Ovary (tissue), 9 donors: ENCODE results near the gene TM7SF3. TPM values are rescaled to one million over a fixed set of nuclear protein-coding genes. Genes with fewer than 3 reads are reported as not detected.

Source experiments
- DNase-seq, 5 donors: peaks; one replicate each; pipeline ENCODE4 v3.0.0-alpha.2; 2019 to 2020
- H3K27ac ChIP-seq, 2 donors: fragments of 200-600 bp; one replicate each; pipeline versions ENCODE4 v1.5.1 to v1.8.0; 2019 to 2022
- H3K27me3 ChIP-seq: fragments of 200-600 bp; one replicate; pipeline ENCODE4 v1.8.0; 2022
- H3K36me3 ChIP-seq: fragments of 200-600 bp; sonication (generic); one replicate; pipeline ENCODE4 v1.5.1; 2019
- H3K4me1 ChIP-seq: one replicate; pipeline ENCODE4 v1.8.1; 2013; ENCODE audit warnings: mild to moderate bottlenecking, moderate library complexity; ENCODE audit not compliant: insufficient read depth
- H3K4me3 ChIP-seq: fragments of 200-600 bp; sonication (generic); one replicate; pipeline ENCODE4 v1.5.1; 2017
- H3K9me3 ChIP-seq, 2 donors: fragments of 200-600 bp in 1 of 2; sonication (generic) in 1 of 2; one replicate each; pipeline versions ENCODE4 v1.5.1 to v1.8.1; 2013 to 2019; ENCODE audit warnings: mild to moderate bottlenecking in 1 of 2, moderate library complexity in 1 of 2
- EP300 ChIP-seq: sonication (generic); formaldehyde crosslinking; IDR thresholded peaks from one replicate; pipeline ENCODE4 v1.6.1; 2017; ENCODE audit warnings: antibody characterized with exemption
- POLR2A ChIP-seq: fragments of 450-650 bp; IDR thresholded peaks from one replicate; pipeline ENCODE4 v1.6.1; 2017; ENCODE audit warnings: antibody characterized with exemption, mild to moderate bottlenecking, moderate library complexity
- WGBS, 3 donors: extraction: QIAGEN DNeasy Blood & Tissue Kit in 1 of 3; methylation state at CpG; one replicate each; pipeline versions ENCODE4 v1.1.5 to v1.1.7; 2013 to 2017; 5-methylcytosine and 5-hydroxymethylcytosine counted together
- intact Hi-C, 4 donors: fragments of 100-400 bp; cut with DNase I; formaldehyde crosslinking; loops; one replicate each; pipeline versions ENCODE4 v1.11.0 to v1.15.1; 2022 to 2023
- polyA plus RNA-seq, 2 donors: library from polyadenylated mRNA; stranded (reverse); fragments of 200-250 nt in 1 of 2; fragments of 350-450 nt in 1 of 2; fragmentation: Illumina TruSeq in 1 of 2; extraction: RNeasy Lipid Tissue Mini Kit (QIAGEN cat#74804) in 1 of 2; gene quantifications; one replicate each; pipeline ENCODE4 v1.2.3, GENCODE V29; 2013 to 2014
- total RNA-seq, 7 donors: library from RNA; depleted of rRNA in 2 of 7; stranded (reverse); fragments of >200 nt in 2 of 7; fragmentation: NEBNext Ultra II Directional in 3 of 7; extraction: Animal tissue kit (Norgen Biotek cat#: 25700) in 3 of 7; gene quantifications; one replicate each; pipeline versions ENCODE4 v1.1.0 to v1.2.4, GENCODE V29; 2016 to 2023
- TF ChIP-seq, protein P1 (sequence below), 3 donors: fragments of 450-650 bp in 2 of 3; fragments of 200-600 bp in 1 of 3; IDR thresholded peaks; one replicate each; pipeline versions ENCODE4 v1.5.1 to v1.8.0; 2016 to 2022; ENCODE audit warnings: antibody characterized with exemption in 3 of 3, mild to moderate bottlenecking in 1 of 3
- donor health status: DM: no; HTN: no; CAD: no; lungs with moderate emphysema.
- donor health status: DM: no; HTN: no; CAD: no.
- donor health status: Bipolar disorder and iron deficiency.
- donor health status: DM: yes; HTN: yes; CAD: no.
- donor health status: DM: no; HTN: no; CAD: no.
- donor health status: DM: yes; HTN: yes; CAD: no.

Gene TM7SF3
- total and polyA plus RNA-seq, 9 donors = 35.2 to 117 (median 44.2) TPM

DNA sequence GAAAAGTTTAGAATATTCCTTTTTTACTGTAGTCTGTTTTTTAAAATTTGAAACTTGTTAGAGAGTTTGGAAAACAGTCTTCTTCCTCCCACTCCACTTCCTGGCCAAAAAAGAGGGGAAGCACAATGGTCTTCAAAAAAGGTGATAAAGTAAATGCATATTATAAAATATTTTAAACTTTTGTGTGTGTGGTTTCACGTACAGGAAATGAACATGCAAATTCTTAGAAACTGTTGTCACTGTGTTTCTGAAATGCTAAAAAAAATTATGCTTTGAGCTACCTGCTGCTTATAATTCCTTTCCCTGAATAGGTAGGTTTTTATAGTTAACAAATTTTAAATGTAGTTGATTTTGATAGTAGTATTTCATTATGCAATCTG, 73.0 kb downstream of the TM7SF3 start:
- TF ChIP-seq EP300 = no peak
- TF ChIP-seq POLR2A = no peak
- TF ChIP-seq, protein P1, sequence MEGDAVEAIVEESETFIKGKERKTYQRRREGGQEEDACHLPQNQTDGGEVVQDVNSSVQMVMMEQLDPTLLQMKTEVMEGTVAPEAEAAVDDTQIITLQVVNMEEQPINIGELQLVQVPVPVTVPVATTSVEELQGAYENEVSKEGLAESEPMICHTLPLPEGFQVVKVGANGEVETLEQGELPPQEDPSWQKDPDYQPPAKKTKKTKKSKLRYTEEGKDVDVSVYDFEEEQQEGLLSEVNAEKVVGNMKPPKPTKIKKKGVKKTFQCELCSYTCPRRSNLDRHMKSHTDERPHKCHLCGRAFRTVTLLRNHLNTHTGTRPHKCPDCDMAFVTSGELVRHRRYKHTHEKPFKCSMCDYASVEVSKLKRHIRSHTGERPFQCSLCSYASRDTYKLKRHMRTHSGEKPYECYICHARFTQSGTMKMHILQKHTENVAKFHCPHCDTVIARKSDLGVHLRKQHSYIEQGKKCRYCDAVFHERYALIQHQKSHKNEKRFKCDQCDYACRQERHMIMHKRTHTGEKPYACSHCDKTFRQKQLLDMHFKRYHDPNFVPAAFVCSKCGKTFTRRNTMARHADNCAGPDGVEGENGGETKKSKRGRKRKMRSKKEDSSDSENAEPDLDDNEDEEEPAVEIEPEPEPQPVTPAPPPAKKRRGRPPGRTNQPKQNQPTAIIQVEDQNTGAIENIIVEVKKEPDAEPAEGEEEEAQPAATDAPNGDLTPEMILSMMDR (IDR thresholded peaks at IDR 0.05) = no peak
- Histone ChIP-seq H3K36me3 (no peaks in the 10 kb centered on the region), H3K27me3 (no peaks in the 10 kb centered on the region), H3K9me3 (no peaks in the 10 kb centered on the region), H3K4me1 (peaks cover 5% of the 10 kb centered on the region), H3K27ac (no peak overlapping the region), H3K4me3 (no peak overlapping the region)
- WGBS, 3 donors = 9 to 16% (median 10%) methylated on average over 1 of the region's 1 CpG
- DNase-seq = no peak
- intact Hi-C loops = no loop called here

DNA sequence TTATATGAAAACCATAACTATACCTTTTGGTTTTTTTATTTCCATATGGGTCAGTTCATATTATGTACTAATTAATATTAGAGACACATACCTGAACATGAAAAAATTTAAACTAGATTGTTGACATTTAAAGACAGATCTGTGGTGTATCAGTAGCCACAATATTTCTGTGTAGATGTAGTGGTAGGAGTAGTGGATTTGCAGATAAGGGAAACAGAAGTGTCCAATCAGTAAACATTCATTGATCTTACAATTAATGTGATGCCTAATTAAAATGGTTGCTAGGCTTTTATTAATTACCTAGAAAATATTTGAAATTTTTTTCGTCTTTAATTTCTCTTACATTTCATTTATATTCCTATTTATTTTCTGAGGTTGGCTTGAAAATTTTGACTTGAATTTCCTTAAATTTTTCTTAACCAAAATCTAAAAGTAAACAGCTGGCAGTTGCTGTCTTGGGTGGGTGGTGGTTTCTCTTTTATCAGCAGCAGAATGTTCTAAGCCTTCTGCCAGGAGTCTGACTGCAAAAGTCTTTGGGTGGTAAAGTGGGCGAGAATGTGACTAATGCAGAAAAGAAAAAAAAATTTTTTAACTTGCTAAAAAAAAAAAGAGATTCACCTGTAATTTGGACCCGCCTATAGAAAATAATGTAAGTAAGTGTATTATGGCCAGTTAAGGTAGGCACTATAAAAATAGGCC, 73.5 kb downstream of the TM7SF3 start:
- intact Hi-C loops = no loop called here
- Histone ChIP-seq H3K4me1 (peaks cover 5% of the 10 kb centered on the region), H3K4me3 (no peak overlapping the region), H3K9me3 (no peaks in the 10 kb centered on the region), H3K36me3 (no peaks in the 10 kb centered on the region), H3K27ac (no peak overlapping the region), H3K27me3 (no peaks in the 10 kb centered on the region)
- no peak for DNase-seq
- 9 to 34% (median 21%) methylated on average over 3 of the region's 3 CpGs for WGBS, 3 donors
- TF ChIP-seq POLR2A = no peak

DNA sequence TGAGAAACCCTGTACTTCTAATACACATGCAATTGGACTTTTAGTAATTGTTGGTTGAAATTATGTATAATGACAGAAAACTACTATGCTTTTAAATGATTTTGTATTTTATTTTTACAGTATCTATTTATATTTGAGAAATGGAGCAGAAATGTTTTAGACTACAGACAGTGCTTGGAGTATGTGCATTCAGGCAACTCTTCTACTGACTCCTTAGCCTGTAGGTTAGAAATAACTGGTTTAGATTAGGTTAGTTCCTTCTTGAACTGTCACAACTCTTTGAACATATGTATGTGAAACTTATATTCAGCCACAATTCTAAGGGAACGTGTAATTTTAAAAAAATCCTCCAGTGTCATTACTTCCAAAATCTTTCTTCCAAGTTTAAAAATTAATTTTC, 74.2 kb downstream of the TM7SF3 start:
- Histone ChIP-seq H3K4me1 (peaks cover 5% of the 10 kb centered on the region), H3K4me3 (peak overlapping the region; percentile 98), H3K9me3 (no peaks in the 10 kb centered on the region), H3K27ac (no peak overlapping the region), H3K36me3 (no peaks in the 10 kb centered on the region), H3K27me3 (no peaks in the 10 kb centered on the region)
- no peak for DNase-seq
- intact Hi-C loops = loop anchor here in 2 of 4 donors (5.0 to 10.0 kb wide), 2 partner anchors 72 to 75 kb away; partner anchors contain the start of gene TM7SF3 (in 2 of the 2)
- no peak for TF ChIP-seq POLR2A
- TF ChIP-seq, protein P1 (IDR thresholded peaks at IDR 0.05) = no peak
- TF ChIP-seq EP300 = no peak
- 1 to 9% (median 8%) methylated on average over 1 of the region's 1 CpG for WGBS, 3 donors

DNA sequence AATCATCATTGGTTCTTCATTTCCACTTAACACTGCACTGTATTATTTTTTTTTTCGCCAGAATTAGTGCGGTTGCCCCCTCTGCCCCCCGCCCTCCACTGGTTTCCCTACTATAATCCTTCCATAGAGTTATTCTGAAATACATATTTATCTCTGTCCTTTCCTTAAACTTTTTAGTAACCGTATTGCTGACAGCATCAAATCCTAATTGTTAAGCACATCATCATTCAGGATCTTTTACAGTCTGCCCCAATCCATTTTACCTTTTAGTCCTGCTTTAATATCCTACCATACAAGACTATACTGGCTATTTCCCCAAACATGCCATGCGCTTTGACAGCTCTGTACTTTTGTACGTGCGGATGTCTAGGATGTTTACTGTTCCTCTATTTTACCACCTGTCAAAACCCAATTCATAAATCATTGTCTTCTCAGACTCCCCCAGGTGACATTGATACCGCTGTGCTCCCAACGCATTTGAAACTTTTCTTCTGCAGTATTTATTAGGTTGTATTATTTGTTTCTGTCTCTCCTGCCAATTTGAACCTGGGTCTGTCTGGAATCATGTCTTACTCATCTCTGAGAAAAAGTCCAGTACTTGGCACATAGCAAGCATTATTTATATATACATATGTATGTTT, 74.9 kb downstream of the TM7SF3 start:
- Histone ChIP-seq H3K36me3 (no peaks in the 10 kb centered on the region), H3K27ac (peak overlapping the region in 1 of 2 donors; percentile 93), H3K4me1 (peaks cover 5% of the 10 kb centered on the region), H3K4me3 (peak overlapping the region; percentile 98), H3K9me3 (no peaks in the 10 kb centered on the region), H3K27me3 (no peaks in the 10 kb centered on the region)
- DNase-seq = no peak
- intact Hi-C loops = loop anchor here in 2 of 4 donors (5.0 to 10.0 kb wide), 2 partner anchors 73 to 75 kb away; partner anchors contain the start of gene TM7SF3 (in 2 of the 2)
- 0 to 1% (median 1%) methylated on average over 9 of the region's 9 CpGs for WGBS, 3 donors
- TF ChIP-seq, protein P1 (IDR thresholded peaks at IDR 0.05) = no peak
- TF ChIP-seq EP300 (no peak), POLR2A (no peak)

DNA sequence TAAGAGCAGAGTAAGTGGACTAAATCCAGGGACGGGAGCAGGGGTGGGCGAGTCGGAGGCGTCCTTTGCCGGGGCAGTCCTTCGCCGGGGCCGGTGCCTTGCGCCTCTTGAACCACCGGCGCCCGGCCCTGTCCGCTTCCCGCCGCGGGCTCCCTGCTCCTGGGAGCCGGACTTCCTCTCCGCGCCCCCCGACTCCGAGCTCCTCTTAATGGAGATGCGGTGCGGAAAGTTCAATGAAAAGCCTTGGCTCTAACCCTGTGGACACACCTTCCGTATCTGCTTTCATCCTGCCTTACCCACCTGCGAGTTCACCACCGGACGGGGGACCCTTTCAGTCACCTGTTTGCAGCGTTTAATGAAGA, 75.5 kb downstream of the TM7SF3 start:
- H3K27me3 ChIP-seq = no peaks in the 10 kb centered on the region
- peak overlapping the region; percentile 98 for H3K4me3 ChIP-seq
- H3K27ac ChIP-seq = peak overlapping the region; percentile 93 to 96
- peaks cover 5% of the 10 kb centered on the region for H3K4me1 ChIP-seq
- no peak for TF ChIP-seq EP300
- TF ChIP-seq, protein P1 (IDR thresholded peaks at IDR 0.05) = no peak
- no peak for TF ChIP-seq POLR2A
- WGBS, 3 donors = 0 to 1% (median 0%) methylated on average over 28 of the region's 28 CpGs
- intact Hi-C loops = loop anchor here in 2 of 4 donors (5.0 to 10.0 kb wide), 2 partner anchors 74 to 76 kb away; partner anchors contain the start of gene TM7SF3 (in 2 of the 2)
- no peak for DNase-seq
- no peaks in the 10 kb centered on the region for H3K36me3 ChIP-seq
- H3K9me3 ChIP-seq = no peaks in the 10 kb centered on the region
